HT-29 (cell line): ENCODE measurements around the gene PISD. TPM values are rescaled to one million over a fixed set of nuclear protein-coding genes. Genes with fewer than 3 reads are reported as not detected.

Experiments used
- DNase-seq: peaks from one replicate; pipeline ENCODE4 v3.0.0-alpha.2; 2015; ENCODE audit warnings: low spot score
- total RNA-seq: library from RNA; depleted of rRNA; stranded (reverse); fragments of >200 nt; shearing (Covaris generic); gene quantifications from 2 replicates; pipeline ENCODE4 v1.2.3, GENCODE V29; 2014; rRNA removed

Gene PISD
- total RNA-seq, 1 experiment from 2014 or later: 60.8 TPM

DNA sequence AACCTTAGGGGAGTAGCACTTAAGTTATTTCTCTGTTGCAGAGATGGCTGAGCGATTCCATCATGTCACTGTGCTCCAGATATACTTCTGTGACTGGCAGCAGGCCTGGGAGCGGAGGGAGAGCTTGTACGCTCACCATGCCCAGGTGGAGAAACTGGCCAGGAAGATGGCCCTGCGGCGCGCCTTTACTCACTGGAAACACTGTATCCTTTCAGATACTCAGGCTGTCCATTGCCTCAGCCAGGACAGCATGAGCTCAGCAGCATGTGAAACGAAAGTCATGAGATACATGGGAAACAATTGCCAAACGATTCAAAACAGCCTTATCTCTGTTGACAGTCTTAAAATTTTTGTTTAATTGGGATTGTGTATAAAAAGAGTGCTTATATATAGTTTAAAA is 86.8 kb downstream of the PISD start:
- DNase-seq: no peak

DNA sequence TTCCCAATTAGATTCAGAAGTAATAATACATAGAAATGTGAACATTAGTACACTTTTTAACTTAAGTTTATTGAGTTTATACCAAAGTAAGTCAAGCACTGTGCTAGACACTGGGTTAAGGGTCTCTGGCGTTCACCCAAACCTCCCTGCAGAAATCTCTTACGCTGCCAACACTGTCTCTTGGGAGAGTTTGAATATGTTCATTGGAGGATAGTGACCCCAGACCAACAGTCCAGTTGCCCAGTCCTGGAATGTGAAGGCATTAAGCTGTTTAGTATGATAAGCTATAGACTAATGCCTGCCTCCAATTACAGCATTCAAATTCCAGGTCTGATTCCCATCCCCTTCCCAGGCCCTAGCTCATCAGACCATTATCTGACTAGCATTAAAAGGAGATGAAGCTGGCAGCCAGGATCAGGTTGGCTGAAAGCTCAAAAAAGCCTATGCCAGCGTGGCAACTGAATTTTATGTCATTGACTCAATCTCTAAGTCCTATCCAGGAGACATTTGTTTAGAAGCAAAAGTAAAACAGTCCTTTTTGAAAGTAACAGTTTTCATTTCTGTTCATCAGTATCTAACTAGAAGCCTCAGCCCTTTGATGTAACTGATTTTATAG is 87.9 kb downstream of the PISD start:
- no peak for DNase-seq

DNA sequence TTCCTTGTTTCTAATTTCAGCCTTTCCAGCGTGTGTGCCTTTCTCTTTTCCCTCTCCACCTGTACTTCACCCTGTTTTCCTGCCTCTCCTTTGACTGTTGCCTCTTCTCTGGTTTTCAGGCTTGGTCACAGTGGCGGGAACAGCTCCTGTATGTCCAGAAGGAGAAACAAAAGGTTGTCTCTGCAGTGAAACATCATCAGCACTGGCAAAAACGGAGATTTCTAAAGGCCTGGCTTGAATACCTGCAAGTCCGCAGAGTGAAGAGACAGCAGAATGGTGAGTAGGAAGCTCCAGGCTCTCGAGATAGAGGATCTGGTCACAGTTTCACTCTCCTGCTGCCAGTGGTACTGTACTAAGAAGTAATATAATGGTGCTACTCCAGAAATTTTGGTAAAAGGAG is 89.1 kb downstream of the PISD start:
- DNase-seq: no peak

DNA sequence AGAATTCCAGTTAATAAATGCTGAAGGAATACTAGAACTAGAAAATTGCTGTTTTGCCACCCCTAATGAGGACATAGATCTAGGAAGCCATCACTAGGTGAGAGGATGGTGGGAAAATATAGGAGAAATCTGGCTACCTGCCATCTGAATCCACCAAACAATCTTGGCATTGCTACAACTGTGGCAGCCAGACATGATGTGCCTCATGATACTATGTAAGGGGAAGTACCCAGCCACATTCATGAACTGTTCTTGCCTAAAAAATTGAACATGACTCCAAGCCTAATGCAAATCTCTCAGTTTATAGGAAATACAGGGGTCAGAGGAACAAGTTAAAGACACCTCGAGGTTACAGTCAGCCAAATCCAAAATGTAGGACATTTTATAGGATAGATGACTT is 92.9 kb downstream of the PISD start:
- DNase-seq: no peak

Other genes with a start within 250 kb of the PISD start
- 3.9 and 4.3 TPM in 2 replicates for gene EIF4ENIF1, start 172.4 kb downstream of the PISD start, total RNA-seq
- 20.5 and 26.1 TPM in 2 replicates for gene SFI1, start 165.7 kb downstream of the PISD start, total RNA-seq
- gene PRR14L, start 87.9 kb upstream of the PISD start, total RNA-seq: 5.3 and 6.9 TPM in 2 replicates
- gene DEPDC5, start 91.8 kb upstream of the PISD start, total RNA-seq: 10.0 and 10.7 TPM in 2 replicates